Right atrium auricular region (tissue), 2 donors: Measurements from ENCODE around the gene PRICKLE4. TPM values are rescaled to one million over a fixed set of nuclear protein-coding genes. Genes with fewer than 3 reads are reported as not detected.

Experiments
- DNase-seq: peaks from one replicate; pipeline ENCODE4 v3.0.0-alpha.2; 2019; ENCODE audit warnings: low spot score
- H3K27ac ChIP-seq, 2 donors: fragments of 200-600 bp; sonication (generic); 1 replicate in 1 of 2; 2 replicates in 1 of 2; pipeline ENCODE4 v1.5.1; 2016 to 2019
- H3K27me3 ChIP-seq, 2 donors: fragments of 200-600 bp; sonication (generic); one replicate each; pipeline versions ENCODE4 v1.5.1 to v1.6.0; 2017 to 2019
- H3K36me3 ChIP-seq: fragments of 200-600 bp; sonication (generic); one replicate; pipeline ENCODE4 v1.5.1; 2016
- H3K4me1 ChIP-seq, 2 donors: fragments of 200-600 bp; sonication (generic); one replicate each; pipeline versions ENCODE4 v1.5.1 to v1.6.0; 2017 to 2019
- H3K4me3 ChIP-seq, 2 donors: fragments of 200-600 bp; sonication (generic); 1 replicate in 1 of 2; 2 replicates in 1 of 2; pipeline ENCODE4 v1.5.1; 2017 to 2019; ENCODE audit warnings: mild to moderate bottlenecking in 1 of 2, moderate library complexity in 1 of 2
- H3K9me3 ChIP-seq, 2 donors: fragments of 200-600 bp; sonication (generic); one replicate each; pipeline ENCODE4 v1.5.1; 2019
- total RNA-seq, 2 donors: library from RNA; depleted of rRNA; stranded (reverse); fragments of >200 nt; gene quantifications; one replicate each; pipeline ENCODE4 v1.1.0, GENCODE V29; 2016
- TF ChIP-seq, protein P1 (sequence below), 2 donors: fragments of 200-600 bp; sonication (generic); IDR thresholded peaks; one replicate each; pipeline ENCODE4 v1.5.1; 2019; ENCODE audit warnings: antibody characterized with exemption in 2 of 2

Gene PRICKLE4
- total RNA-seq, 2 donors from 2014 or later = 4.3 to 5.6 TPM

DNA sequence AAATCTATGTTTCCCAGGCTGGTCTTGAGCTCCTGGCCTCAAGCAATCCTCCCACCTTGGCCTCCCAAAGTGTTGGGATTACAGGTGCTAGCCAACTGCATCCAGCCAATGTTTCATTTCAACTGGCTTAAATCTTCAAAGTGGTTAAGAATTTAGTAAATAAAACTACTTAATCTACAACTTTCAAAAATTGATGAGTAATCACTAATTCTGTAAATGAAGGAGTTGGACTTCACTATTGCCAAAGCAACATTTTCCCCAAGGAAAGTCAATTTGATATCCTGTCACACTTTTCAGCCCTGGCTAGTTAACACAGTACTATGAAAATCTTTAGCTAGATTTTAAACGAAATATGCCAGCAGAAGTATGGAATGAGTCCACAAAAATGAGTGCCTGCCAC lies 10.7 kb downstream of the PRICKLE4 start:
- Histone ChIP-seq H3K27me3 (no peaks in the 10 kb centered on the region), H3K4me1 (peaks cover 0 to 31% of the 10 kb centered on the region in 2 donors), H3K4me3 (no peak overlapping the region), H3K27ac (no peak overlapping the region), H3K36me3 (peaks cover 34% of the 10 kb centered on the region), H3K9me3 (no peaks in the 10 kb centered on the region)
- no peak for DNase-seq
- TF ChIP-seq, protein P1, sequence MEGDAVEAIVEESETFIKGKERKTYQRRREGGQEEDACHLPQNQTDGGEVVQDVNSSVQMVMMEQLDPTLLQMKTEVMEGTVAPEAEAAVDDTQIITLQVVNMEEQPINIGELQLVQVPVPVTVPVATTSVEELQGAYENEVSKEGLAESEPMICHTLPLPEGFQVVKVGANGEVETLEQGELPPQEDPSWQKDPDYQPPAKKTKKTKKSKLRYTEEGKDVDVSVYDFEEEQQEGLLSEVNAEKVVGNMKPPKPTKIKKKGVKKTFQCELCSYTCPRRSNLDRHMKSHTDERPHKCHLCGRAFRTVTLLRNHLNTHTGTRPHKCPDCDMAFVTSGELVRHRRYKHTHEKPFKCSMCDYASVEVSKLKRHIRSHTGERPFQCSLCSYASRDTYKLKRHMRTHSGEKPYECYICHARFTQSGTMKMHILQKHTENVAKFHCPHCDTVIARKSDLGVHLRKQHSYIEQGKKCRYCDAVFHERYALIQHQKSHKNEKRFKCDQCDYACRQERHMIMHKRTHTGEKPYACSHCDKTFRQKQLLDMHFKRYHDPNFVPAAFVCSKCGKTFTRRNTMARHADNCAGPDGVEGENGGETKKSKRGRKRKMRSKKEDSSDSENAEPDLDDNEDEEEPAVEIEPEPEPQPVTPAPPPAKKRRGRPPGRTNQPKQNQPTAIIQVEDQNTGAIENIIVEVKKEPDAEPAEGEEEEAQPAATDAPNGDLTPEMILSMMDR (IDR thresholded peaks at IDR 0.05) = no peak

DNA sequence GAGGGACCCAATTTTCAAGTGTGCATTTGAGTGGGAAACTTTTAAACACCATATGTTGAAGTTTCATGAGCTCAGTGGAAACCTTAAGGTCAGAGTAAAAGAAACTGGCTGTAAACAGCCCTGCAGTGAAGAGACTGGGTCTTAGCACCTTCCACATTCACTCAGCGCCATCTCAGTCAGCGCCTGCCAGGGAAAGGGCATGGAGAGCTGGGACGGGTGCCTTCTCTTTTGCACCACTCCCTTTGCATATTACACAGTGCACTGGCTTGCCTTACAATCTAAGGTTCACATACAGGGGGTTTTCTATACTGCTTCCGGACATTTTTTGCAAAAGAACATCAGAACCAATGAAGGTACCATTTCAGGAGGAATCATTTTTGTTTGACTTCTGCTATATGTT lies 11.4 kb downstream of the PRICKLE4 start:
- Histone ChIP-seq H3K9me3 (no peaks in the 10 kb centered on the region), H3K27me3 (no peaks in the 10 kb centered on the region), H3K4me1 (peaks cover 0 to 30% of the 10 kb centered on the region in 2 donors), H3K4me3 (no peak overlapping the region), H3K36me3 (peaks cover 34% of the 10 kb centered on the region), H3K27ac (peak overlapping the region; percentile 55 to 71)
- TF ChIP-seq, protein P1 (IDR thresholded peaks at IDR 0.05) = no peak
- no peak for DNase-seq

DNA sequence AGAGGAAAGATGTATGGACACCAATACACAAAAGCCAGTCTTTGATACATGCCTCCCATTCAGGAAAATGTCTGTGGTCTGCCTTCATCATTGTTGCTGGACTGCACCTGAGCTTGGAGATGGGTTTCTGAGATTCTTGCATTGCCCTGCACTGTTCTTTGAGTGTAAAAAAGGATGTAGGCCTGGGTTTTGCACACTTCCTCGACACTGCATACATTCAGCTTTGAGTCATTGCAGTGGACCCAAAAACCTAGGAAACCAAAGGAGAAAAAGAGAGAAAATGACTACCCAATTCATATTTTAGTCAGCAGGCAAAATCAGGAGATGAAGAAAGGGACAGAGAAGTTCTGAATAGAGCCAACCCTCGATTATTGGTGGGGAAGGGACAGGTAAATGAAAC lies 15.9 kb downstream of the PRICKLE4 start:
- DNase-seq = no peak
- Histone ChIP-seq H3K27ac (no peak overlapping the region), H3K27me3 (no peaks in the 10 kb centered on the region), H3K9me3 (no peaks in the 10 kb centered on the region), H3K4me1 (peaks cover 0 to 14% of the 10 kb centered on the region in 2 donors), H3K4me3 (no peak overlapping the region), H3K36me3 (peaks cover 23% of the 10 kb centered on the region)
- TF ChIP-seq, protein P1 (IDR thresholded peaks at IDR 0.05) = no peak

DNA sequence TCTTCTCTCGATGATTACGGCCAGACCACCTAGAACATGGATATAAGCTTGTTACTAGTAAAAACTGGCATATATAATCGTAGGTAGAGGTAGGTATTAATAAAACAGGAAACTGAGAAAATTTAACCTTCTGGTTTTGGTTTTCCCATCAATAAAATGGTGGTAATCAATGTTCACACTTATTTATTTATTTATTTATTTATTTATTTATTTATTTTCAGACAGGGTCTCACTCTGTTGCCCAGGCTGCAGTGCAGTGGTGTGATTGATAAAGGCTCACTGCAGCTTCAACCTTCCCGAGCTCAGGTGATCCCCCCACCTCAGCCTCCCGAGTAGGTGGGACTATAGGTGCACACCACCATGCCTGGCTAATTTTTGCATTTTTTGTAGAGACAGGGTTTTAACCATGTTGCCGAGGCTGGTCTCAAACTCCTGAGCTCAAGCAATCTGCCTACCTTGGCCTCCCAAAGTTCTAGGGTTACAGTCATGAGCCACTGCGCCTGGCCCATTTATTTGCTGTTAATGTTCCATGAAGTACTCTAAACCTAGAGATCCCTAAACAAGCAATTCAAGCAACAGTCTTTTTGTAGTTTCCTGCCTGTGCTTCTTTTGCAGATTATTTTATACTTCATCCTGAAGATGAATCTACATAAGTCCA lies 18.4 kb downstream of the PRICKLE4 start:
- H3K27me3 ChIP-seq = no peaks in the 10 kb centered on the region
- no peaks in the 10 kb centered on the region for H3K4me1 ChIP-seq
- DNase-seq = no peak
- H3K27ac ChIP-seq = no peak overlapping the region
- TF ChIP-seq, protein P1 (IDR thresholded peaks at IDR 0.05) = no peak
- peaks cover 11% of the 10 kb centered on the region for H3K36me3 ChIP-seq
- no peaks in the 10 kb centered on the region for H3K9me3 ChIP-seq
- H3K4me3 ChIP-seq = no peak overlapping the region

DNA sequence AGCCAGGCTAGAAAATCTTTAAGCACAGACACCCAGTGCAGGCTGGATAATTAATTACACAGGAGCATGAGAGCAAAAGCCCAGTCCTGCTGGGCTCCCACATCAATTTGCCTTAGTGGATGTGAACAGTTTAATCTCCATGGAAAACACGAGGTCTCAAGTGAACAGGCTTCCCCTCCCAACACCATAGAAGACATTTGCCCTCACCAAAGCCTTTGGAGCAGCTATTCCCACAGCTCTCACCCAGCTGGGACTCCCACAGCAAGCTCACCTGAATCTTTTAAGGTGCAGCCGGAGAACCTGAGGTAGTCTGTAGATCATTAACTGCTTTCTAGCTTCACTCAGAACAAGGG lies 19.0 kb downstream of the PRICKLE4 start:
- Histone ChIP-seq H3K27ac (no peak overlapping the region), H3K4me1 (no peaks in the 10 kb centered on the region), H3K4me3 (no peak overlapping the region), H3K27me3 (no peaks in the 10 kb centered on the region), H3K36me3 (peaks cover 11% of the 10 kb centered on the region), H3K9me3 (no peaks in the 10 kb centered on the region)
- DNase-seq = no peak
- TF ChIP-seq, protein P1 (IDR thresholded peaks at IDR 0.05) = no peak

DNA sequence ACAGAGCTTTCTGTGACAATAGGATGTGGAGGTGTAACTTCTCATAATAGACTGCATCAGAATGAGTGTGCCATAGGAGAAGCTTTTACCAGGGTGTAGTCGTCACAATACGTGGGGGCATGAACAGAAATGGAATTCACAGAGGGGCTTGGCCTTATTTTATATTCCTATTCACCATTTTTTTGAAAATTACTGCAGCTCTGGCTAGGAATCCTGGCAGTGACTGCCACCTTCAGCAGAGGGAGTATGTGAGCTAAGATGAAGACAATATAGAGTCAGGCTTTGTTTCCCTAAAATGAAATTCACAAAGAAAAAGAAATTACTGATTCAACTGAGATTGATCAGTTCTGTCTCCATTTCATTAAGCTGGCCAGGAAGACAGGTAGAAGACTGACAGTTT lies 20.8 kb downstream of the PRICKLE4 start:
- H3K36me3 ChIP-seq = peaks cover 24% of the 10 kb centered on the region
- no peaks in the 10 kb centered on the region for H3K4me1 ChIP-seq
- no peaks in the 10 kb centered on the region for H3K9me3 ChIP-seq
- no peak for DNase-seq
- TF ChIP-seq, protein P1 (IDR thresholded peaks at IDR 0.05) = peak in 1 of 2 donors; percentile 47
- no peaks in the 10 kb centered on the region for H3K27me3 ChIP-seq
- H3K4me3 ChIP-seq = no peak overlapping the region
- H3K27ac ChIP-seq = no peak overlapping the region
